Endothelial cell of umbilical vein (primary cell): ENCODE measurements around the gene DAPK2.

ENCODE experiments used
- EZH2 ChIP-seq: IDR thresholded peaks from 2 replicates; pipeline ENCODE4 v1.6.1; 2012; ENCODE audit warnings: borderline replicate concordance, low read depth, mild to moderate bottlenecking, moderate library complexity, low read length, inconsistent platforms; ENCODE audit not compliant: severe bottlenecking
- FOS ChIP-seq: IDR thresholded peaks from 2 replicates; pipeline ENCODE4 v1.6.1; 2011; ENCODE audit warnings: mild to moderate bottlenecking, low read length, moderate library complexity, borderline replicate concordance; ENCODE audit not compliant: insufficient read depth
- JUN ChIP-seq: IDR thresholded peaks from 2 replicates; pipeline ENCODE4 v1.6.1; 2011; ENCODE audit warnings: borderline replicate concordance, low read depth; ENCODE audit not compliant: insufficient read length, insufficient read depth
- MYC ChIP-seq: IDR thresholded peaks from one replicate; pipeline ENCODE4 v1.6.1; 2011; ENCODE audit warnings: mild to moderate bottlenecking, low read depth, low read length
- POLR2A ChIP-seq: IDR thresholded peaks from 2 replicates; pipeline ENCODE4 v1.6.1; 2012; ENCODE audit warnings: low read depth, mild to moderate bottlenecking, control low read depth, low read length
- POLR2AphosphoS5 ChIP-seq: IDR thresholded peaks from 2 replicates; pipeline ENCODE4 v1.6.1; 2012; ENCODE audit warnings: low read depth, mild to moderate bottlenecking, control low read depth, low read length, moderate library complexity; ENCODE audit not compliant: insufficient read depth
- TF ChIP-seq, protein P1 (sequence below), 2 donors: IDR thresholded peaks; 1 replicate in 1 of 2; 2 replicates in 1 of 2; pipeline ENCODE4 v1.5.1; 2011; ENCODE audit warnings: low read length in 2 of 2, mild to moderate bottlenecking in 2 of 2, moderate library complexity in 2 of 2, control low read depth in 1 of 2, inconsistent platforms in 1 of 2, low read depth in 1 of 2; ENCODE audit not compliant: insufficient read depth in 1 of 2; ENCODE audit errors: extremely low read depth in 1 of 2
- TF ChIP-seq, protein P2 (sequence below): IDR thresholded peaks from 2 replicates; pipeline ENCODE4 v1.6.1; 2011; ENCODE audit not compliant: insufficient read depth, insufficient read length

DNA sequence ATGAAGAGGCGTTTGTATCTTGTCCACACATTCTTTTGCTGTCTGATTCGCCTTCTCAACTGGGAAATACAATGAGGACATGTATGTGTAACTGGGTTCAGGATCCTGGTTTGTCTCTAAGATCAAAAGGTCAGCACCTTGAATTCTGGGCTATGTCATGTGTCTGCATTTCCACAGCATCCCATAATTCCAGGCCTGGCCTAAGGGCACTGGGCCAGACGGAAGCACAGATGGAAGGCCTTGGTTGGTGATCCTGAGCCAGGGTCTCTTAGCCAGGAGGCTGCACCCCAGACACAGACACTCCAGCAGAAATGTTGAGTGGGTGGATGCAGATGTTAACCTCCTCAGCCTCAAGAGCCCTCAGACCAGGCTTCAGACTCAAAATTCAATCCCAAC lies 188.8 kb downstream of the DAPK2 start:
- TF ChIP-seq, protein P1, sequence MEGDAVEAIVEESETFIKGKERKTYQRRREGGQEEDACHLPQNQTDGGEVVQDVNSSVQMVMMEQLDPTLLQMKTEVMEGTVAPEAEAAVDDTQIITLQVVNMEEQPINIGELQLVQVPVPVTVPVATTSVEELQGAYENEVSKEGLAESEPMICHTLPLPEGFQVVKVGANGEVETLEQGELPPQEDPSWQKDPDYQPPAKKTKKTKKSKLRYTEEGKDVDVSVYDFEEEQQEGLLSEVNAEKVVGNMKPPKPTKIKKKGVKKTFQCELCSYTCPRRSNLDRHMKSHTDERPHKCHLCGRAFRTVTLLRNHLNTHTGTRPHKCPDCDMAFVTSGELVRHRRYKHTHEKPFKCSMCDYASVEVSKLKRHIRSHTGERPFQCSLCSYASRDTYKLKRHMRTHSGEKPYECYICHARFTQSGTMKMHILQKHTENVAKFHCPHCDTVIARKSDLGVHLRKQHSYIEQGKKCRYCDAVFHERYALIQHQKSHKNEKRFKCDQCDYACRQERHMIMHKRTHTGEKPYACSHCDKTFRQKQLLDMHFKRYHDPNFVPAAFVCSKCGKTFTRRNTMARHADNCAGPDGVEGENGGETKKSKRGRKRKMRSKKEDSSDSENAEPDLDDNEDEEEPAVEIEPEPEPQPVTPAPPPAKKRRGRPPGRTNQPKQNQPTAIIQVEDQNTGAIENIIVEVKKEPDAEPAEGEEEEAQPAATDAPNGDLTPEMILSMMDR (IDR thresholded peaks at IDR 0.05; ENCODE audit: extremely low read depth in 1 of 2, insufficient read depth in 1 of 2, low read depth in 1 of 2, low read length in 2 of 2) = no peak
- TF ChIP-seq POLR2A = no peak
- TF ChIP-seq, protein P2, sequence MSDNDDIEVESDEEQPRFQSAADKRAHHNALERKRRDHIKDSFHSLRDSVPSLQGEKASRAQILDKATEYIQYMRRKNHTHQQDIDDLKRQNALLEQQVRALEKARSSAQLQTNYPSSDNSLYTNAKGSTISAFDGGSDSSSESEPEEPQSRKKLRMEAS = no peak
- no peak for TF ChIP-seq POLR2AphosphoS5
- no peak for TF ChIP-seq EZH2
- TF ChIP-seq JUN = no peak
- TF ChIP-seq FOS = no peak
- no peak for TF ChIP-seq MYC
